Skeletal muscle satellite cell (primary cell): ENCODE measurements around the gene NRM.
"Not testable (repeated sequence)": the region's sequence is repeated elsewhere in the genome, so short reads cannot be mapped to it uniquely, and the experiment has no call there.

Experiments
- H3K27me3 ChIP-seq: 2 replicates; pipeline ENCODE4 v1.7.0; 2013; ENCODE audit warnings: low read length; ENCODE audit not compliant: control insufficient read depth, insufficient read depth
- H3K36me3 ChIP-seq: 2 replicates; pipeline ENCODE4 v1.7.0; 2013; ENCODE audit warnings: mild to moderate bottlenecking, control low read depth, low read length; ENCODE audit not compliant: insufficient read depth
- H3K4me1 ChIP-seq: 2 replicates; pipeline ENCODE4 v1.7.0; 2013; ENCODE audit warnings: low read length; ENCODE audit not compliant: control insufficient read depth, insufficient read depth
- H3K4me2 ChIP-seq: 2 replicates; pipeline ENCODE4 v1.7.0; 2013; ENCODE audit warnings: mild to moderate bottlenecking, low read length
- H3K4me3 ChIP-seq: 2 replicates; pipeline ENCODE4 v1.7.0; 2013; ENCODE audit warnings: low read length
- H3K9ac ChIP-seq: 2 replicates; pipeline ENCODE4 v1.7.0; 2013; ENCODE audit warnings: mild to moderate bottlenecking, low read depth, low read length, moderate library complexity
- H3K9me3 ChIP-seq: replicated peaks from 2 replicates; pipeline ENCODE4 v1.7.0; 2013; ENCODE audit warnings: mild to moderate bottlenecking, control low read depth, low read length

Gene NRM

GRCh38 chr6:30672445-30673253, 18.1 kb downstream of the NRM start, which contains the start of gene DHX16:
Gene DHX16 (minus strand): TSS chr6:30673006. CDS start chr6:30672841, 165 bp downstream.
- Histone ChIP-seq H3K9ac (peak within 1 kb of the TSS; percentile 90), H3K4me3 (peak within 1 kb of the TSS; percentile 87), H3K9me3 (no peaks in the 10 kb centered on the region), H3K27me3 (no peaks in the 10 kb centered on the region), H3K4me2 (peak within 1 kb of the TSS; percentile 87), H3K4me1 (peaks cover 10% of the 10 kb centered on the region), H3K36me3 (peaks cover 40% of the 10 kb centered on the region)

- peak overlapping the region; percentile 90 for H3K9ac ChIP-seq
- H3K27me3 ChIP-seq, result no peaks in the 10 kb centered on the region
- peak overlapping the region; percentile 3 for H3K4me2 ChIP-seq
- peaks cover 33% of the 10 kb centered on the region for H3K36me3 ChIP-seq
- no peak overlapping the region for H3K4me3 ChIP-seq
- H3K9me3 ChIP-seq, result no peaks in the 10 kb centered on the region
- H3K4me1 ChIP-seq, result peaks cover 10% of the 10 kb centered on the region
These were observed 19.8 kb downstream of the NRM start for GRCh38 chr6:30670760-30671527.

GRCh38 chr6:30666300-30666699, 24.5 kb downstream of the NRM start:
- not testable (repeated sequence) for H3K4me1 ChIP-seq, H3K4me3 ChIP-seq, H3K4me2 ChIP-seq, H3K9ac ChIP-seq, H3K27me3 ChIP-seq, H3K9me3 ChIP-seq
- H3K36me3 ChIP-seq, result peaks cover 69% of the 10 kb centered on the region

- no peaks in the 10 kb centered on the region for H3K27me3 ChIP-seq
- peaks cover 64% of the 10 kb centered on the region for H3K36me3 ChIP-seq
- H3K9me3 ChIP-seq, result no peaks in the 10 kb centered on the region
- H3K9ac ChIP-seq, result no peak overlapping the region
- H3K4me3 ChIP-seq, result no peak overlapping the region
- H3K4me1 ChIP-seq, result no peaks in the 10 kb centered on the region
- H3K4me2 ChIP-seq, result no peak overlapping the region
These were observed 25.6 kb downstream of the NRM start for GRCh38 chr6:30664994-30665767.

- not testable (repeated sequence) for H3K27me3 ChIP-seq, H3K4me1 ChIP-seq, H3K4me3 ChIP-seq, H3K9ac ChIP-seq, H3K4me2 ChIP-seq, H3K9me3 ChIP-seq
- peaks cover 79% of the 10 kb centered on the region for H3K36me3 ChIP-seq
These were observed 32.9 kb downstream of the NRM start for GRCh38 chr6:30657922-30658321.

- Histone ChIP-seq H3K36me3 (peaks cover 79% of the 10 kb centered on the region), H3K4me1 (no peaks in the 10 kb centered on the region), H3K9me3 (no peaks in the 10 kb centered on the region), H3K4me2 (no peak overlapping the region), H3K27me3 (no peaks in the 10 kb centered on the region), H3K4me3 (no peak overlapping the region), H3K9ac (no peak overlapping the region)
These were observed 33.3 kb downstream of the NRM start for GRCh38 chr6:30657454-30657853.

- H3K27me3 ChIP-seq, result no peaks in the 10 kb centered on the region
- H3K4me1 ChIP-seq, result no peaks in the 10 kb centered on the region
- H3K4me3 ChIP-seq, result no peak overlapping the region
- no peak overlapping the region for H3K9ac ChIP-seq
- peaks cover 79% of the 10 kb centered on the region for H3K36me3 ChIP-seq
- H3K9me3 ChIP-seq, result no peaks in the 10 kb centered on the region
- H3K4me2 ChIP-seq, result no peak overlapping the region
These were observed 34.3 kb downstream of the NRM start for GRCh38 chr6:30656513-30656912.

GRCh38 chr6:30655743-30656094, 35.1 kb downstream of the NRM start:
- no peaks in the 10 kb centered on the region for H3K9me3 ChIP-seq
- peaks cover 81% of the 10 kb centered on the region for H3K36me3 ChIP-seq
- H3K4me3 ChIP-seq, result no peak overlapping the region

GRCh38 chr6:30654798-30655742, 35.7 kb downstream of the NRM start:
- H3K4me1 ChIP-seq, result no peaks in the 10 kb centered on the region
- no peaks in the 10 kb centered on the region for H3K9me3 ChIP-seq
- no peak overlapping the region for H3K9ac ChIP-seq
- no peaks in the 10 kb centered on the region for H3K27me3 ChIP-seq
- no peak overlapping the region for H3K4me3 ChIP-seq
- peaks cover 78% of the 10 kb centered on the region for H3K36me3 ChIP-seq
- H3K4me2 ChIP-seq, result no peak overlapping the region

More at GRCh38 chr6:30655743-30656094, 35.1 kb downstream of the NRM start:
- H3K27me3 ChIP-seq, result no peaks in the 10 kb centered on the region
- no peaks in the 10 kb centered on the region for H3K4me1 ChIP-seq
- no peak overlapping the region for H3K9ac ChIP-seq
- no peak overlapping the region for H3K4me2 ChIP-seq

- peaks cover 50% of the 10 kb centered on the region for H3K36me3 ChIP-seq
- no peak overlapping the region for H3K4me3 ChIP-seq
- H3K9ac ChIP-seq, result no peak overlapping the region
- H3K9me3 ChIP-seq, result no peaks in the 10 kb centered on the region
- peaks cover 13% of the 10 kb centered on the region for H3K4me1 ChIP-seq
- no peaks in the 10 kb centered on the region for H3K27me3 ChIP-seq
- H3K4me2 ChIP-seq, result no peak overlapping the region
These were observed 39.6 kb downstream of the NRM start for GRCh38 chr6:30651143-30651542.
